Astrocyte of the cerebellum (primary cell): ENCODE measurements around the gene USP3.

Experiments used
- DNase-seq: peaks from one replicate; pipeline ENCODE4 v3.0.0-alpha.2; 2011; ENCODE audit warnings: low read depth
- H3K4me3 ChIP-seq: 2 replicates; pipeline ENCODE4 v1.5.1; 2011; ENCODE audit warnings: mild to moderate bottlenecking, low read depth, low read length, moderate library complexity
- in situ Hi-C: cut with HindIII; loops from 2 replicates; pipeline ENCODE4 v1.10.0; 2017; ENCODE audit warnings: low sequenced_read_pairs
- TF ChIP-seq, protein P1 (sequence below): IDR thresholded peaks from 2 replicates; pipeline ENCODE4 v1.5.1; 2012; ENCODE audit warnings: low read length, low read depth, moderate library complexity, mild to moderate bottlenecking; ENCODE audit errors: missing control alignments

Gene USP3

GRCh38 chr15:63475707-63476106 lies 28.7 kb upstream of the USP3 start:
- no peak for DNase-seq
- H3K4me3 ChIP-seq = no peak overlapping the region
- TF ChIP-seq, protein P1, sequence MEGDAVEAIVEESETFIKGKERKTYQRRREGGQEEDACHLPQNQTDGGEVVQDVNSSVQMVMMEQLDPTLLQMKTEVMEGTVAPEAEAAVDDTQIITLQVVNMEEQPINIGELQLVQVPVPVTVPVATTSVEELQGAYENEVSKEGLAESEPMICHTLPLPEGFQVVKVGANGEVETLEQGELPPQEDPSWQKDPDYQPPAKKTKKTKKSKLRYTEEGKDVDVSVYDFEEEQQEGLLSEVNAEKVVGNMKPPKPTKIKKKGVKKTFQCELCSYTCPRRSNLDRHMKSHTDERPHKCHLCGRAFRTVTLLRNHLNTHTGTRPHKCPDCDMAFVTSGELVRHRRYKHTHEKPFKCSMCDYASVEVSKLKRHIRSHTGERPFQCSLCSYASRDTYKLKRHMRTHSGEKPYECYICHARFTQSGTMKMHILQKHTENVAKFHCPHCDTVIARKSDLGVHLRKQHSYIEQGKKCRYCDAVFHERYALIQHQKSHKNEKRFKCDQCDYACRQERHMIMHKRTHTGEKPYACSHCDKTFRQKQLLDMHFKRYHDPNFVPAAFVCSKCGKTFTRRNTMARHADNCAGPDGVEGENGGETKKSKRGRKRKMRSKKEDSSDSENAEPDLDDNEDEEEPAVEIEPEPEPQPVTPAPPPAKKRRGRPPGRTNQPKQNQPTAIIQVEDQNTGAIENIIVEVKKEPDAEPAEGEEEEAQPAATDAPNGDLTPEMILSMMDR = no peak
- in situ Hi-C loops = no loop called here

DNA sequence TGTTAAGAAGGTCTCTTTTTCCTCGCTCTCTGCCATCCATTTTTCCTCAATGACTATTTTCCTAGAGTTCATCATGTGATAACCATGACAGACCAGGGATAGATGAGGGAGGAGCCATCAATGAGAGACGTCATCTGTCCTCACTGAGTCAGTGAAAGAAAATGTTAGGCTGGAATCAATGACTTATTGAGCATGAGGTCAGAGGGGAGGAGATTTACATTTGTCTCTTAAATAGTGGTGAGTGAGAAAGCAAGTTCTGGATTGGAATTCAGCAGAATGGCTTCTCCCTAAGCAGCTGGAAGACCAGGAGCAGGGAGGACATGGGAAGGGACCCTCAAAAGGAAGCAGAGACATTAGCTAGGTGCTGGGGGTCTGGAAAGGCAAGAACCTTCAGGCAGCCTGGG lies 28.2 kb upstream of the USP3 start:
- no peak overlapping the region for H3K4me3 ChIP-seq
- in situ Hi-C loops = no loop called here
- DNase-seq = peak; percentile 82
- TF ChIP-seq, protein P1 = no peak

- DNase-seq = no peak
- TF ChIP-seq, protein P1 = no peak
- in situ Hi-C loops = no loop called here
- H3K4me3 ChIP-seq = no peak overlapping the region
These were observed 26.1 kb upstream of the USP3 start for GRCh38 chr15:63478243-63478642.

GRCh38 chr15:63480441-63480821 lies 24.0 kb upstream of the USP3 start:
- TF ChIP-seq, protein P1 = no peak
- no peak for DNase-seq
- H3K4me3 ChIP-seq = no peak overlapping the region

DNA sequence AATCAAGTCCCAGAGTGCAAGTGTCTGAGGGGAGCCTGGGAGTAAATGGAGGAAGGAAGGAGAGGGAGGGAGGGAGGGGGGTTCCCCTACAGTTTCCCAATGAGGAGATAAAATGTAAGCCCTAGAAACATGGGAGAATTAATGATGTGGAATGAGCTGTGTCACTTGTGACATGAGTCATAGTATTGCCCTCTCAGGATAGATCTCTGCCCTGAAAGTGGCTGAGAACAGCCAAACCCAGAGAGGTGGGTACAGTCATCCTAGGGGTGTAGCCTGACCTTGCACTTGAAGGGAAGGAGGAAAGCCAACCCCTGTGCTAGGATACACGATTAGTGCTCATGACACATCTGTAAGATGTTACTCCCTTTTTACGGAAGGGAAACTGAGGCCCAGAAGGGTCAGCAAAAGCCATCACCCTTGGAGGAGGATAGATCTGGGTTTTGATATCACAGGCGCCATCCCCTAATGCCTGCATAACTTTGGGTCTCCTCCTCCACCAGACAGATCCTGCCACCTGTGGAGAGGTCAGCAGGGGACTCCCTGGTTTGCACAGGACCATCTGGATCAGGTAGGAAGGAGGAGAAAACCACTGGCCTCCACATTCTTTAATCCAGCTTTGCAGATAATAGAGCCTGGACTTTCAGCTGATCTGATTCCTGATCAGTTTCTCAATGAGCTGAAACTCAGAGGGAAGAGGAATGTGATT lies 23.1 kb upstream of the USP3 start:
- H3K4me3 ChIP-seq = no peak overlapping the region
- DNase-seq = no peak
- TF ChIP-seq, protein P1 = no peak
- in situ Hi-C loops = no loop called here

More at GRCh38 chr15:63480441-63480821, 24.0 kb upstream of the USP3 start:
- in situ Hi-C loops = no loop called here

GRCh38 chr15:63482874-63483323 lies 21.5 kb upstream of the USP3 start:
- TF ChIP-seq, protein P1 = no peak
- DNase-seq = no peak
- in situ Hi-C loops = no loop called here
- H3K4me3 ChIP-seq = no peak overlapping the region
